ENCODE data around the gene S100A3. TPM values are rescaled to one million over a fixed set of nuclear protein-coding genes. Genes with fewer than 3 reads are reported as not detected.

S100A3 gene
- total RNA-seq, 1 experiment from 2014 or later: 37.5 TPM

- no peak for DNase-seq (ENCODE audit: low read depth)
Measured at GRCh38 chr1:153549741-153550397, 811 bp upstream of the S100A3 start.

- DNase-seq (ENCODE audit: low read depth): no peak
Measured at GRCh38 chr1:153547560-153548551, 1.2 kb downstream of the S100A3 start.

- DNase-seq (ENCODE audit: low read depth): no peak
Measured at GRCh38 chr1:153546796-153547559, 2.1 kb downstream of the S100A3 start.

- DNase-seq (ENCODE audit: low read depth): no peak
Measured at GRCh38 chr1:153546371-153546770, 2.7 kb downstream of the S100A3 start.

GRCh38 chr1:153545067-153546055 is 3.7 kb downstream of the S100A3 start, which contains the start of gene S100A4:
Gene S100A4 (minus strand): TSS chr1:153545806. CDS start chr1:153544794, 1,012 bp downstream.
- peak; percentile 96 for DNase-seq (ENCODE audit: low read depth)

GRCh38 chr1:153544453-153545066 is 4.5 kb downstream of the S100A3 start:
- DNase-seq (ENCODE audit: low read depth): no peak

- DNase-seq (ENCODE audit: low read depth): no peak
Measured at GRCh38 chr1:153543736-153544135, 5.3 kb downstream of the S100A3 start.

- DNase-seq (ENCODE audit: low read depth): no peak
Measured at GRCh38 chr1:153542956-153543711, 5.9 kb downstream of the S100A3 start.

- DNase-seq (ENCODE audit: low read depth): no peak
Measured at GRCh38 chr1:153541641-153542590, 7.1 kb downstream of the S100A3 start.

- peak; percentile 83 for DNase-seq (ENCODE audit: low read depth)
Measured at GRCh38 chr1:153540394-153541361, 8.4 kb downstream of the S100A3 start, which contains the start of gene S100A5. Gene S100A5 (minus strand): TSS chr1:153540934. CDS start chr1:153540191, 743 bp downstream.

GRCh38 chr1:153539395-153540093 is 9.5 kb downstream of the S100A3 start:
- no peak for DNase-seq (ENCODE audit: low read depth)

GRCh38 chr1:153538315-153538821 is 10.7 kb downstream of the S100A3 start:
- no peak for DNase-seq (ENCODE audit: low read depth)

GRCh38 chr1:153537376-153537730 is 11.7 kb downstream of the S100A3 start:
- no peak for DNase-seq (ENCODE audit: low read depth)

GRCh38 chr1:153536671-153537375 is 12.2 kb downstream of the S100A3 start:
- DNase-seq (ENCODE audit: low read depth): no peak

- DNase-seq (ENCODE audit: low read depth): peak; percentile 96
Measured at GRCh38 chr1:153536012-153536670, 12.9 kb downstream of the S100A3 start.
